Activated B cell treated with CpG ODN at 0.5 μM for 24 hours (primary cell): ENCODE measurements around the gene GP1BB. TPM values are rescaled to one million over a fixed set of nuclear protein-coding genes. Genes with fewer than 3 reads are reported as not detected.

ENCODE experiments used
- ATAC-seq: fragments of 200-7000 bp; cut with Tn5 transposase; one replicate; pipeline ENCODE4 v1.10.0; 2021; ENCODE audit warnings: low read depth, mild to moderate bottlenecking, moderate library complexity
- CTCF ChIA-PET: fragments of 350-600 bp; sonication (Branson Sonifier 250); formaldehyde crosslinking; loops from one replicate; lab custom pipeline; 2021; ENCODE audit warnings: antibody characterized with exemption; lab: Charles Lee
- POLR2A ChIA-PET: fragments of 350-600 bp; sonication (Branson Sonifier 250); formaldehyde crosslinking; loops from one replicate; lab custom pipeline; 2021; ENCODE audit warnings: antibody characterized with exemption; lab: Charles Lee
- DNase-seq: peaks from one replicate; pipeline ENCODE4 v3.0.0; 2022
- H3K27ac Mint-ChIP-seq: one replicate; pipeline ENCODE4 v1.8.0; 2020; ENCODE audit warnings: mixed read lengths
- H3K27me3 Mint-ChIP-seq: one replicate; pipeline ENCODE4 v1.8.0; 2021; ENCODE audit warnings: mixed read lengths
- H3K36me3 Mint-ChIP-seq: one replicate; pipeline ENCODE4 v1.8.0; 2021; ENCODE audit warnings: low read depth, mixed read lengths
- H3K4me1 Mint-ChIP-seq: one replicate; pipeline ENCODE4 v1.8.0; 2021; ENCODE audit warnings: mixed read lengths
- H3K4me3 Mint-ChIP-seq: one replicate; pipeline ENCODE4 v1.8.0; 2020; ENCODE audit warnings: mild to moderate bottlenecking, mixed read lengths
- H3K9me3 Mint-ChIP-seq: one replicate; pipeline ENCODE4 v1.8.0; 2020; ENCODE audit warnings: mixed read lengths
- CTCF ChIP-seq: fragments of 200-600 bp; IDR thresholded peaks from one replicate; pipeline ENCODE4 v1.8.0; 2022; ENCODE audit warnings: antibody characterized with exemption, mild to moderate bottlenecking
- intact Hi-C: fragments of 100-400 bp; cut with micrococcal nuclease; formaldehyde crosslinking; loops from one replicate; pipeline ENCODE4 v1.15.1; 2024
- total RNA-seq: library from RNA; stranded (reverse); gene quantifications from 2 replicates; pipeline ENCODE4 v1.2.3, GENCODE V29; 2022

GP1BB gene
- total RNA-seq, 1 donor from 2014 or later = not detected

- H3K4me1 Mint-ChIP-seq = peaks cover 6% of the 10 kb centered on the region
- peaks cover 21% of the 10 kb centered on the region for H3K27me3 Mint-ChIP-seq
- ATAC-seq (no peak), DNase-seq (no peak)
- TF ChIP-seq CTCF = no peak
- H3K4me3 Mint-ChIP-seq = peak overlapping the region; percentile 67
- no peaks in the 10 kb centered on the region for H3K36me3 Mint-ChIP-seq
- intact Hi-C loops = no loop called here
- no peaks in the 10 kb centered on the region for H3K9me3 Mint-ChIP-seq
- ChIA-PET POLR2A (no interaction called here), CTCF (no interaction called here)
- H3K27ac Mint-ChIP-seq = no peak overlapping the region
Measured at GRCh38 chr22:19713650-19714311, 9.6 kb upstream of the GP1BB start.

- ChIA-PET POLR2A (no interaction called here), CTCF (no interaction called here)
- ATAC-seq = no peak
- intact Hi-C loops = loop anchor here (5.0 kb wide), 1 partner anchor 237 kb away; the partner anchor contains the start of genes CDC45 and UFD1
- Mint-ChIP-seq H3K4me1 (peaks cover 11% of the 10 kb centered on the region), H3K27me3 (peaks cover 24% of the 10 kb centered on the region), H3K36me3 (no peaks in the 10 kb centered on the region), H3K9me3 (no peaks in the 10 kb centered on the region), H3K27ac (no peak within 1 kb of the TSS), H3K4me3 (peak within 1 kb of the TSS; percentile 68)
- TF ChIP-seq CTCF = no peak
- no peak for DNase-seq
Measured at GRCh38 chr22:19714312-19715187, 8.8 kb upstream of the GP1BB start, which contains the start of gene SEPTIN5. Gene SEPTIN5 (plus strand): TSS chr22:19714503. CDS start chr22:19714589, 86 bp downstream.

- CTCF ChIA-PET = no interaction called here
- intact Hi-C loops = loop anchor here (5.0 kb wide), 1 partner anchor 238 kb away; the partner anchor contains the start of genes CDC45 and UFD1
- Mint-ChIP-seq H3K9me3 (no peaks in the 10 kb centered on the region), H3K36me3 (no peaks in the 10 kb centered on the region), H3K27ac (no peak overlapping the region), H3K4me1 (peaks cover 11% of the 10 kb centered on the region), H3K27me3 (peaks cover 29% of the 10 kb centered on the region), H3K4me3 (peak overlapping the region; percentile 68)
- ATAC-seq (no peak), DNase-seq (no peak)
- TF ChIP-seq CTCF = no peak
- POLR2A ChIA-PET = no interaction called here
Measured at GRCh38 chr22:19715188-19715930, 8.0 kb upstream of the GP1BB start.

- H3K4me3 Mint-ChIP-seq = peak overlapping the region; percentile 15
- intact Hi-C loops = loop anchor here (5.0 kb wide), 1 partner anchor 239 kb away; the partner anchor contains the start of genes CDC45 and UFD1
- H3K36me3 Mint-ChIP-seq = no peaks in the 10 kb centered on the region
- ChIA-PET POLR2A (no interaction called here), CTCF (no interaction called here)
- no peak overlapping the region for H3K27ac Mint-ChIP-seq
- TF ChIP-seq CTCF = no peak
- DNase-seq (no peak), ATAC-seq (no peak)
- H3K9me3 Mint-ChIP-seq = no peaks in the 10 kb centered on the region
- peaks cover 38% of the 10 kb centered on the region for H3K27me3 Mint-ChIP-seq
- H3K4me1 Mint-ChIP-seq = peaks cover 11% of the 10 kb centered on the region
Measured at GRCh38 chr22:19716041-19716828, 7.1 kb upstream of the GP1BB start.
